ENCODE data around the gene ZBTB38.

DNA sequence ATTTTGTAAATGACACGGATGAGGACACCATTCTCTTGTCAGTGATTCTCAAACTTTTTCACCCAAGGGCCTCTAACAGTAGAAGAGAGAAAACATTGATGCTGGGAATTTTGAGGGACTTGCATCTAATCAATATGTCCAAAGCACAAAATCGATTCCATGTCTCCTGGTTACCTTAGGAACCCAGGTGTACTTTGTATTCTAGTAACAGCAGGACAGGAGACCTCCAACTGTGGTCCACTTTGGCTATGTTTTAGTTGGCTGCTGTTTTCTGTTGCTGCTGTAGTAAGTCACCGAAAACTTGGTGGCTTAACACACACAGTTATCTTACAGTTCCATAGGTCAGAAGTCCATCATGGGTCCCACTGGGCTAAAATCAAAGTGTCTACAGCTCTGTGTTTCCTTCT, 24.4 kb upstream of the ZBTB38 start:
- no peak for TF ChIP-seq EZH2 (IDR thresholded peaks at IDR 0.05; ENCODE audit: low read depth, unreplicated experiment)
- TF ChIP-seq, protein P1, sequence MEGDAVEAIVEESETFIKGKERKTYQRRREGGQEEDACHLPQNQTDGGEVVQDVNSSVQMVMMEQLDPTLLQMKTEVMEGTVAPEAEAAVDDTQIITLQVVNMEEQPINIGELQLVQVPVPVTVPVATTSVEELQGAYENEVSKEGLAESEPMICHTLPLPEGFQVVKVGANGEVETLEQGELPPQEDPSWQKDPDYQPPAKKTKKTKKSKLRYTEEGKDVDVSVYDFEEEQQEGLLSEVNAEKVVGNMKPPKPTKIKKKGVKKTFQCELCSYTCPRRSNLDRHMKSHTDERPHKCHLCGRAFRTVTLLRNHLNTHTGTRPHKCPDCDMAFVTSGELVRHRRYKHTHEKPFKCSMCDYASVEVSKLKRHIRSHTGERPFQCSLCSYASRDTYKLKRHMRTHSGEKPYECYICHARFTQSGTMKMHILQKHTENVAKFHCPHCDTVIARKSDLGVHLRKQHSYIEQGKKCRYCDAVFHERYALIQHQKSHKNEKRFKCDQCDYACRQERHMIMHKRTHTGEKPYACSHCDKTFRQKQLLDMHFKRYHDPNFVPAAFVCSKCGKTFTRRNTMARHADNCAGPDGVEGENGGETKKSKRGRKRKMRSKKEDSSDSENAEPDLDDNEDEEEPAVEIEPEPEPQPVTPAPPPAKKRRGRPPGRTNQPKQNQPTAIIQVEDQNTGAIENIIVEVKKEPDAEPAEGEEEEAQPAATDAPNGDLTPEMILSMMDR (conservative IDR thresholded peaks at IDR 0.05; ENCODE audit: low read depth in 2 of 2): no peak
- TF ChIP-seq NANOG (IDR thresholded peaks at IDR 0.05; ENCODE audit: borderline replicate concordance): no peak

All from GM23338 (cell line).